ENCODE data around the gene UBIAD1.
"Not testable (repeated sequence)": the region's sequence is repeated elsewhere in the genome, so short reads cannot be mapped to it uniquely, and the experiment has no call there.

UBIAD1 gene

DNA sequence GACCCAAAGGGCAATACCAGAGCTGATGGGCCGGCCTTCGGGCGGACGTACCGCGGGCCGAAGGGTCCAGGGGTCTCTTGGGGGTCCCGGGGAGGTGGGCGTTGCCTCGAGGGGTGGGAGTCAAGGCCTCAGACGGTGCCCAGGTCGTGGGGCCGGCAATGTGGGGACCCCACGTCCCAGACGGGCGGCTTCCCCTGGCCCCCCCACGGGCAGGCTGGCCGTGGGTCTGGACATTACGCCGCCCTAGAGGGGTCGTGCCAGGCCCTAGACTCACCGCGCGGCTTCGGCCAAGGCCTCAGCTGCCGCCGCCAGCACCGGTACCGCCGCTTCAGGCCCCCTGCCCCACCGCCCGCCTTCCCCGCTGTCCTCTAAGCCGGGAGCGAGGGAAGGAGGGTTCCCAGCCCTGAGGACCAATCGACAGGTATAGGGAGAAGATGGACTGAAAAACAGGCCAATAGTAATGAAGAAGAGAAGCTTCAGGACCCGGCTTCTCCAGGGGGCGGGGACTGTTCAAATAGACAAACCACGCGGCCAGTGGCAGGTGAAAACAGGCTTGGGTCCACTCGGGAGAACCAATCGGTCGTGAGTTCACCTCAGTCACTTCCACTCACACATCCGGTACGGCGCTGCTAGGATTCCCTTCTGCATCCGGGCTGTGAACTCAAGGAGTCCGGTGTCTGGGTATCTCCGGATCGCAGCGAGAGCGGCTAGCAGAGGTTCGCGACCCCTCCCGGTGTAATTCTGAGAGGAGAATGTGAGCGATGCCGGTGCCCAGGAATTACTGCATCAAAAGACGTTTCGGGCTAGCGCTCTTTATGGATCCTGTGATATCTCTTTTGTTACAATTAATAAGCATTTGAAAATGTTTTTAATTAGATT is 10.6 kb upstream of the UBIAD1 start, which contains the start of gene MTOR:
Gene MTOR, minus strand, starts transcription at position 381 of the 879 bp plus-strand sequence. CDS start 3,142 bp downstream, outside the sequence.
- in situ Hi-C loops (cut with HindIII; ENCODE audit: low sequenced_read_pairs) = no loop called here
- peak; percentile 100 for DNase-seq (ENCODE audit: low read depth, low spot score)
- H3K4me3 ChIP-seq (ENCODE audit: low read depth, low read length) = peak within 1 kb of the TSS; percentile 95
- TF ChIP-seq, protein P1, sequence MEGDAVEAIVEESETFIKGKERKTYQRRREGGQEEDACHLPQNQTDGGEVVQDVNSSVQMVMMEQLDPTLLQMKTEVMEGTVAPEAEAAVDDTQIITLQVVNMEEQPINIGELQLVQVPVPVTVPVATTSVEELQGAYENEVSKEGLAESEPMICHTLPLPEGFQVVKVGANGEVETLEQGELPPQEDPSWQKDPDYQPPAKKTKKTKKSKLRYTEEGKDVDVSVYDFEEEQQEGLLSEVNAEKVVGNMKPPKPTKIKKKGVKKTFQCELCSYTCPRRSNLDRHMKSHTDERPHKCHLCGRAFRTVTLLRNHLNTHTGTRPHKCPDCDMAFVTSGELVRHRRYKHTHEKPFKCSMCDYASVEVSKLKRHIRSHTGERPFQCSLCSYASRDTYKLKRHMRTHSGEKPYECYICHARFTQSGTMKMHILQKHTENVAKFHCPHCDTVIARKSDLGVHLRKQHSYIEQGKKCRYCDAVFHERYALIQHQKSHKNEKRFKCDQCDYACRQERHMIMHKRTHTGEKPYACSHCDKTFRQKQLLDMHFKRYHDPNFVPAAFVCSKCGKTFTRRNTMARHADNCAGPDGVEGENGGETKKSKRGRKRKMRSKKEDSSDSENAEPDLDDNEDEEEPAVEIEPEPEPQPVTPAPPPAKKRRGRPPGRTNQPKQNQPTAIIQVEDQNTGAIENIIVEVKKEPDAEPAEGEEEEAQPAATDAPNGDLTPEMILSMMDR (IDR thresholded peaks at IDR 0.05; ENCODE audit: low read depth, low read length) = peak; percentile 24

GRCh38 chr1:11266268-11267074 is 6.5 kb upstream of the UBIAD1 start:
- TF ChIP-seq, protein P1 (IDR thresholded peaks at IDR 0.05; ENCODE audit: low read depth, low read length) = no peak
- in situ Hi-C loops (cut with HindIII; ENCODE audit: low sequenced_read_pairs) = no loop called here
- no peak overlapping the region for H3K4me3 ChIP-seq (ENCODE audit: low read depth, low read length)
- DNase-seq (ENCODE audit: low read depth, low spot score) = no peak

- in situ Hi-C loops (cut with HindIII; ENCODE audit: low sequenced_read_pairs); H3K4me3 ChIP-seq (ENCODE audit: low read depth, low read length): not testable (repeated sequence)
- peak; percentile 8 for DNase-seq (ENCODE audit: low read depth, low spot score)
Observed at GRCh38 chr1:11267350-11268337, 5.4 kb upstream of the UBIAD1 start.

GRCh38 chr1:11272544-11272831 is 510 bp upstream of the UBIAD1 start:
- peak overlapping the region; percentile 22 for H3K4me3 ChIP-seq (ENCODE audit: low read depth, low read length)
- DNase-seq (ENCODE audit: low read depth, low spot score) = no peak
- in situ Hi-C loops (cut with HindIII; ENCODE audit: low sequenced_read_pairs) = no loop called here
- TF ChIP-seq, protein P1 (IDR thresholded peaks at IDR 0.05; ENCODE audit: low read depth, low read length) = no peak

- TF ChIP-seq, protein P1 (IDR thresholded peaks at IDR 0.05; ENCODE audit: low read depth, low read length) = no peak
- no peak for DNase-seq (ENCODE audit: low read depth, low spot score)
- in situ Hi-C loops (cut with HindIII; ENCODE audit: low sequenced_read_pairs) = no loop called here
- H3K4me3 ChIP-seq (ENCODE audit: low read depth, low read length) = peak overlapping the region; percentile 84
Observed at GRCh38 chr1:11273595-11274234, 717 bp downstream of the UBIAD1 start.

DNA sequence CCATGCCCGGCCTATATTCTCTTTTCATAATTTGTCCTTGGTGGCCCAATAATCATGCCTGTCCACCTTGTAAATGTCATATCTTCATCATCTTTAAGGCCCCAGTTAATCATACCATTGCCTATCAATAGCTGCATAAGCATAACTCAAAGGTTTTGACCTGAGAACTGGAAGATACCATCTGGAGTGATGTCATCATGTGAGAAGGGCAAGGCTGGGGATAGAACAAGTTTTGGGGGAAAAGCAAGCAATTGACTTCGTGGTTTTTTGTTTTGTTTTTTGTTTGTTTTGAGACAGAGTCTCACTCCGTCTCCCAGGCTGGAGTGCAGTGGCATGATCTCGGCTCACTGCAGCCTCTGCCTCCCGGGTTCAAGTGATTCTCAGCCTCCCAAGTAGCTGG is 6.2 kb downstream of the UBIAD1 start:
- TF ChIP-seq, protein P1 (IDR thresholded peaks at IDR 0.05; ENCODE audit: low read depth, low read length) = no peak
- no peak for DNase-seq (ENCODE audit: low read depth, low spot score)
- H3K4me3 ChIP-seq (ENCODE audit: low read depth, low read length) = no peak overlapping the region
- in situ Hi-C loops (cut with HindIII; ENCODE audit: low sequenced_read_pairs) = no loop called here

Data from astrocyte of the spinal cord (primary cell).